Type B pancreatic cell (in vitro differentiated cells): ENCODE measurements around the gene TUBG2. TPM values are rescaled to one million over a fixed set of nuclear protein-coding genes. Genes with fewer than 3 reads are reported as not detected.

ENCODE experiments used
- DNase-seq: peaks from one replicate; pipeline ENCODE4 v3.0.0; 2021; ENCODE audit warnings: mixed read lengths; ENCODE audit not compliant: unreplicated experiment; ENCODE audit errors: extremely low spot score
- H3K27ac Mint-ChIP-seq: 2 replicates; pipeline ENCODE4 v1.8.0; 2021; ENCODE audit warnings: mild to moderate bottlenecking, mixed read lengths
- H3K27me3 Mint-ChIP-seq: 2 replicates; pipeline ENCODE4 v1.8.0; 2021; ENCODE audit warnings: mixed read lengths
- H3K36me3 Mint-ChIP-seq: 2 replicates; pipeline ENCODE4 v1.8.0; 2021; ENCODE audit warnings: mixed read lengths
- H3K4me1 Mint-ChIP-seq: one replicate; pipeline ENCODE4 v1.8.0; 2021; ENCODE audit warnings: mixed read lengths; ENCODE audit not compliant: unreplicated experiment
- H3K4me3 Mint-ChIP-seq: 2 replicates; pipeline ENCODE4 v1.8.0; 2021; ENCODE audit warnings: mild to moderate bottlenecking, mixed read lengths
- H3K9me3 Mint-ChIP-seq: 2 replicates; pipeline ENCODE4 v1.8.0; 2021; ENCODE audit warnings: mixed read lengths
- CTCF ChIP-seq: fragments of 200-600 bp; sonication (generic); conservative IDR thresholded peaks from 2 replicates; pipeline ENCODE4 v1.5.0; 2021; ENCODE audit warnings: antibody characterized with exemption, mild to moderate bottlenecking
- total RNA-seq: library from RNA; stranded (reverse); gene quantifications from 2 replicates; pipeline ENCODE4 v1.2.1, GENCODE V29; 2021; ENCODE audit warnings: low replicate concordance

TUBG2 gene
- total RNA-seq, 1 donor from 2014 or later, result 24.4 TPM

- TF ChIP-seq CTCF, result no peak
- H3K36me3 Mint-ChIP-seq, result peaks cover 6% of the 10 kb centered on the region
- peaks cover 3% of the 10 kb centered on the region for H3K27me3 Mint-ChIP-seq
- no peaks in the 10 kb centered on the region for H3K9me3 Mint-ChIP-seq
- peak overlapping the region; percentile 86 for H3K4me3 Mint-ChIP-seq
- peaks cover 29% of the 10 kb centered on the region for H3K4me1 Mint-ChIP-seq
- no peak for DNase-seq
- peak overlapping the region; percentile 84 for H3K27ac Mint-ChIP-seq
Observed at GRCh38 chr17:42674755-42675347, 15.8 kb downstream of the TUBG2 start.

DNA sequence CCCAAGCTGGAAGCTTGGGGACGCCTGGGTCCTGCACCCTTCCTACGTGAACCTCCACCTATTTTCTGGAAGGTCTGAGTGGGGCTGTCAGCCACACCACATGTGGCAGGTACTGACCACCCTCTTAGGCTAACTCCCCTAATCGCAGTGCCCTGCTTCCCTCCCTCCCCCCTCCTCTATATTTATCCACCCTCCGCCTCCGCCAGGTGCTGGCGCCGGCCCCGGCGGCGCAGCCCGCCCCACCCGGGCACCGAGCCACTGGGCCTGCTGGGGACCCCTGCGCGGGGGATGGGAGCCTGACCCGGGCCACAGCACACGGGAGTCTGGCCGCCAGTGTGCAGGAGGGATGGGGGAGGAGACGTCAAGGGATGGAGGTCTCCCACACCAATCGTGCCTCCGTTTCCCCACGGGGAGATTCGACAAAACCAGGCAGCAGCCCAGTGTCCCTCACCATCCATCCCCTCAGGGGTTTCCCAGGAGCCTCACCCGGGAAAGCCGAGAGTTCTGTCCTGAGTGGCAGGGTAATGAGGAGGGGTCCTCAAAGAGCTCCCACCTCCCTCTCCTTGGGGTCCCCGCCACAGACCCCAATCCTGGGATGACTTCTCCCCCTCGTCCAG, 16.4 kb downstream of the TUBG2 start:
- Mint-ChIP-seq H3K27me3 (peaks cover 3% of the 10 kb centered on the region), H3K9me3 (no peaks in the 10 kb centered on the region), H3K4me3 (peak overlapping the region; percentile 97), H3K4me1 (peaks cover 31% of the 10 kb centered on the region), H3K27ac (peak overlapping the region; percentile 84), H3K36me3 (peaks cover 6% of the 10 kb centered on the region)
- no peak for TF ChIP-seq CTCF
- DNase-seq, result no peak

GRCh38 chr17:42675965-42676423, 16.9 kb downstream of the TUBG2 start:
- H3K36me3 Mint-ChIP-seq, result peaks cover 6% of the 10 kb centered on the region
- H3K27me3 Mint-ChIP-seq, result peaks cover 3% of the 10 kb centered on the region
- DNase-seq, result no peak
- no peaks in the 10 kb centered on the region for H3K9me3 Mint-ChIP-seq
- peaks cover 34% of the 10 kb centered on the region for H3K4me1 Mint-ChIP-seq
- H3K27ac Mint-ChIP-seq, result peak overlapping the region; percentile 83
- TF ChIP-seq CTCF, result no peak
- peak overlapping the region; percentile 97 for H3K4me3 Mint-ChIP-seq

DNA sequence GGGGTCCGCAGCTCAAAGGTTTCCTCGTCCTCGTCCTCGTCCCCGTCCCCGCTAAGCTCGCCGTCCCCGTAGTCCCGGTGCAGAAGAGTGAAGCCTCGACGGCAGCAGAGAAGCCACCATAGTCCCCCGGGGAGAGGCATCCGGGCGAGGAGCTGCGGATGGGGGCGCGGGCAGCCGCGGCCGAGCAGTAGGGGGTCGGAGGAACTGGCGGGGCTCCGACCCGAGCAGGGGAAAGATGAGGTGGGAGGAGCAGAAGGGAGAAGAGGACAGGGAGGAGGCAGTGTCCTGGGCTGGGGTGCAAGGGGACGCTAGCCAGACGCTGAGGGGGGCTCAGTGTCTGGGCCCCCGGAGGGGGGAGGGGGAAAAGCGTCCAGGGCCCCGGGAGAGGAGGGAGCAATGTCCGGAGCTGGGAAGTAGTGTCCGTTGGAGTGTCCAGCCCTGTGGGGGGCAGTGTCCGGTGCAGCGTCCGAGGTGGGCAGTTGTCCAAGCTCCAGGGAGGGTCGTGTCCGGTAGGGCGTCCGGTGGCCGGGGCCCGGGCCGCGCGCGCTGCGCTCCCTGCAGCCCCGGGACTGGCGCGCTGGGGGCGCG, 17.4 kb downstream of the TUBG2 start, which contains the start of gene PLEKHH3:
Gene PLEKHH3 (minus strand): TSS at position 571 of the 588 bp plus-strand sequence. CDS start 431 bp downstream, at position 140.
- Mint-ChIP-seq H3K27ac (peak within 1 kb of the TSS; percentile 98), H3K9me3 (no peaks in the 10 kb centered on the region), H3K4me3 (peak within 1 kb of the TSS; percentile 97), H3K36me3 (peaks cover 4% of the 10 kb centered on the region), H3K27me3 (peaks cover 3% of the 10 kb centered on the region), H3K4me1 (peaks cover 35% of the 10 kb centered on the region)
- DNase-seq, result no peak
- peak; percentile 51 for TF ChIP-seq CTCF

- peak; percentile 99 for DNase-seq
- no peaks in the 10 kb centered on the region for H3K36me3 Mint-ChIP-seq
- TF ChIP-seq CTCF, result no peak
Observed at GRCh38 chr17:42677012-42677857, 18.2 kb downstream of the TUBG2 start.

More at GRCh38 chr17:42677012-42677857, 18.2 kb downstream of the TUBG2 start:
- Mint-ChIP-seq H3K27me3 (peaks cover 5% of the 10 kb centered on the region), H3K4me1 (peaks cover 38% of the 10 kb centered on the region), H3K4me3 (peak overlapping the region; percentile 97), H3K9me3 (no peaks in the 10 kb centered on the region), H3K27ac (peak overlapping the region; percentile 98)
